Keratinocyte (primary cell): Measurements from ENCODE around the gene VPREB1. TPM values are rescaled to one million over a fixed set of nuclear protein-coding genes. Genes with fewer than 3 reads are reported as not detected.

Experiments
- DNase-seq: peaks from one replicate; pipeline ENCODE4 v3.0.0-alpha.2; 2011; ENCODE audit warnings: low read depth, missing footprints, low spot score
- FAIRE-seq: peaks from 2 replicates; lab custom pipeline; 2011; peaks lifted over from hg19 to GRCh38; lab: Jason Lieb, UNC
- H2AFZ ChIP-seq: 2 replicates; pipeline ENCODE4 v1.6.0; 2012; ENCODE audit warnings: low read length, control low read depth, inconsistent platforms; ENCODE audit not compliant: control insufficient read depth
- H3K27ac ChIP-seq: 2 replicates; pipeline ENCODE4 v1.5.1; 2011; ENCODE audit warnings: low read length; ENCODE audit not compliant: control insufficient read depth, insufficient read depth
- H3K27me3 ChIP-seq: 3 replicates; pipeline ENCODE4 v1.6.0; 2011; ENCODE audit warnings: low read length; ENCODE audit not compliant: control insufficient read depth, insufficient read depth; ENCODE audit errors: extremely low read depth
- H3K36me3 ChIP-seq, 2 experiments: 2 replicates in 1 of 2; 3 replicates in 1 of 2; pipeline ENCODE4 v1.5.1; 2011; ENCODE audit warnings: low read length in 2 of 2, mild to moderate bottlenecking in 1 of 2; ENCODE audit not compliant: control insufficient read depth in 2 of 2, insufficient read depth in 2 of 2; ENCODE audit errors: extremely low read depth in 1 of 2
- H3K4me1 ChIP-seq: 3 replicates; pipeline ENCODE4 v1.5.1; 2011; ENCODE audit warnings: low read length; ENCODE audit not compliant: control insufficient read depth, insufficient read depth; ENCODE audit errors: extremely low read depth
- H3K4me2 ChIP-seq: 3 replicates; pipeline ENCODE4 v1.6.0; 2011; ENCODE audit warnings: low read depth, low read length; ENCODE audit not compliant: control insufficient read depth, insufficient read depth; ENCODE audit errors: extremely low read depth
- H3K4me3 ChIP-seq, 3 experiments: fragments of 200-600 bp in 1 of 3; sonication (generic) in 1 of 3; 2 replicates in 2 of 3; 3 replicates in 1 of 3; pipeline ENCODE4 v1.5.1; 2011 to 2016; ENCODE audit warnings: low read length in 3 of 3, mild to moderate bottlenecking in 3 of 3, control low read depth in 2 of 3, inconsistent platforms in 1 of 3, low read depth in 1 of 3, mixed read lengths in 1 of 3, mixed run types in 1 of 3, moderate library complexity in 1 of 3; ENCODE audit not compliant: control insufficient read depth in 2 of 3, insufficient read depth in 2 of 3; ENCODE audit errors: extremely low read depth in 1 of 3
- H3K79me2 ChIP-seq: 2 replicates; pipeline ENCODE4 v1.6.0; 2012; ENCODE audit warnings: low read length; ENCODE audit not compliant: control insufficient read depth, insufficient read depth
- H3K9ac ChIP-seq: 3 replicates; pipeline ENCODE4 v1.6.0; 2011; ENCODE audit warnings: low read length; ENCODE audit not compliant: control insufficient read depth, insufficient read depth; ENCODE audit errors: extremely low read depth
- H3K9me1 ChIP-seq: 3 replicates; pipeline ENCODE4 v1.6.0; 2011; ENCODE audit warnings: low read length; ENCODE audit not compliant: control insufficient read depth, insufficient read depth; ENCODE audit errors: extremely low read depth
- H3K9me3 ChIP-seq: 2 replicates; pipeline ENCODE4 v1.5.1; 2012; ENCODE audit warnings: low read depth, low read length; ENCODE audit not compliant: control insufficient read depth
- H4K20me1 ChIP-seq: 3 replicates; pipeline ENCODE4 v1.6.0; 2011; ENCODE audit warnings: low read length; ENCODE audit not compliant: control insufficient read depth, insufficient read depth; ENCODE audit errors: extremely low read depth
- EZH2 ChIP-seq: IDR thresholded peaks from one replicate; pipeline ENCODE4 v1.6.1; 2012; ENCODE audit warnings: inconsistent platforms, mild to moderate bottlenecking, low read length, moderate library complexity
- dilution Hi-C: fragments of 300-500 bp; cut with MboI; formaldehyde crosslinking; loops from one replicate; pipeline ENCODE4 v1.7.0; 2020; ENCODE audit warnings: low sequenced_read_pairs; ENCODE audit not compliant: extremely low pct_ligation_motif_present
- polyA minus RNA-seq, 3 experiments: library from RNA; depleted of rRNA, polyadenylated mRNA; stranded (reverse); fragments of >200 nt; gene quantifications; 1 replicate in 1 of 3; 2 replicates in 1 of 3; 3 replicates in 1 of 3; pipeline ENCODE4 v1.2.3, GENCODE V29; 2011
- polyA plus RNA-seq, 5 experiments: library from polyadenylated mRNA; depleted of rRNA in 3 of 5; stranded (reverse) in 3 of 5; stranded (forward) in 1 of 5; unstranded in 1 of 5; fragments of >200 nt; gene quantifications; 1 replicate in 1 of 5; 2 replicates in 3 of 5; 3 replicates in 1 of 5; pipeline versions ENCODE4 v1.2.1 to v1.2.3, GENCODE V29; 2011 to 2012; ENCODE audit warnings: missing spikeins in 2 of 5, low read depth in 1 of 5, low replicate concordance in 1 of 5
- TF ChIP-seq, protein P1 (sequence below), 3 experiments: IDR thresholded peaks in 1 of 3; conservative IDR thresholded peaks in 1 of 3; optimal IDR thresholded peaks in 1 of 3; 2 replicates in 2 of 3; 3 replicates in 1 of 3; pipeline versions ENCODE3 to v1.5.1; 2011; ENCODE audit warnings: low read length in 3 of 3, mild to moderate bottlenecking in 3 of 3, moderate library complexity in 2 of 3, control low read depth in 1 of 3, inconsistent platforms in 1 of 3; ENCODE audit not compliant: insufficient read depth in 2 of 3; ENCODE audit errors: extremely low read depth in 1 of 3

The VPREB1 gene, protein sequence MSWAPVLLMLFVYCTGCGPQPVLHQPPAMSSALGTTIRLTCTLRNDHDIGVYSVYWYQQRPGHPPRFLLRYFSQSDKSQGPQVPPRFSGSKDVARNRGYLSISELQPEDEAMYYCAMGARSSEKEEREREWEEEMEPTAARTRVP
- not detected in 3 replicates for polyA plus RNA-seq
- polyA plus RNA-seq (2011; ENCODE audit: low read depth), result not detected
- not detected in 2 replicates for polyA plus RNA-seq (2011; cell fraction: cytosol; rRNA removed)
- not detected in 2 replicates for polyA plus RNA-seq (2011; cell fraction: nucleus; rRNA removed)
- not detected in 2 replicates for polyA plus RNA-seq (2012; ENCODE audit: low replicate concordance)
- not detected in 3 replicates for polyA minus RNA-seq
- not detected for polyA minus RNA-seq (2011; cell fraction: cytosol; rRNA and poly(A)+ RNA removed)
- not detected in 2 replicates for polyA minus RNA-seq (2011; cell fraction: nucleus; rRNA and poly(A)+ RNA removed)

DNA sequence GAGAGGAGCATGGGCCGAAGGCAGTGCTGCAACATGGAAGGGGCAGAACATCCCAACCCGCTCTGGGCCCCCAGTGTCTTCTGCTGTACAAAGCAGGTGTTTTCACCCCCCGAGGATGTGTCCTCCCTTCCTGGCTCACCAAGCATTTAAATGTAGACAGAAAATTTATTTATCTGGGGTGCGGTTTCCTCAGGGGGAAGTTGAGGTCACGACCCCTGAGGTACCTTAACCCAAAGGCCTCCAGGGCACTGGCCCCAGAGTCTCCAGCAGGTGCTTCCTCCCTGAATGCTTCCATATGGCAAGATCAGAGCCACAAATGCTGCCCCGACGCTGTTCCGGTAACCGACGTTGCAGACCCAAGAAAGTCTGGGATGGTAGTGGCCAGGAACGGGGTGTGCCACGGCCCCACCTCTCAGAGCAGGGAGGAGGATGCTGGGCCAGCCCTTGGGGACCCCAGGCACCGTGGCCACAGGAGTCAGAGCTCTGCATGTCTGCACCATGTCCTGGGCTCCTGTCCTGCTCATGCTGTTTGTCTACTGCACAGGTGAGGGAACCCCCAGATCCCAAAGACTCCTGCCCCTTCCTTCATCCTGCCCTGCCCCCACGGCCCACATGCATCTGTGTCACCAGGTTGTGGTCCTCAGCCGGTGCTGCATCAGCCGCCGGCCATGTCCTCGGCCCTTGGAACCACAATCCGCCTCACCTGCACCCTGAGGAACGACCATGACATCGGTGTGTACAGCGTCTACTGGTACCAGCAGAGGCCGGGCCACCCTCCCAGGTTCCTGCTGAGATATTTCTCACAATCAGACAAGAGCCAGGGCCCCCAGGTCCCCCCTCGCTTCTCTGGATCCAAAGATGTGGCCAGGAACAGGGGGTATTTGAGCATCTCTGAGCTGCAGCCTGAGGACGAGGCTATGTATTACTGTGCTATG is at the start of gene VPREB1:
VPREB1 (plus strand) TSS at position 471 of the 935 bp plus-strand sequence; CDS start at position 499, 28 bp downstream.
- peaks cover 16% of the 10 kb centered on the region for H3K27me3 ChIP-seq
- H4K20me1 ChIP-seq, result no peaks in the 10 kb centered on the region
- H3K27ac ChIP-seq, result no peak within 1 kb of the TSS
- DNase-seq, result no peak
- no peak within 1 kb of the TSS for H3K9ac ChIP-seq
- FAIRE-seq, result no peak
- H3K4me1 ChIP-seq, result no peaks in the 10 kb centered on the region
- no peaks in the 10 kb centered on the region for H3K9me1 ChIP-seq
- dilution Hi-C loops, result no loop called here
- H3K79me2 ChIP-seq, result no peaks in the 10 kb centered on the region
- no peaks in the 10 kb centered on the region for H3K36me3 ChIP-seq
- TF ChIP-seq, protein P1, sequence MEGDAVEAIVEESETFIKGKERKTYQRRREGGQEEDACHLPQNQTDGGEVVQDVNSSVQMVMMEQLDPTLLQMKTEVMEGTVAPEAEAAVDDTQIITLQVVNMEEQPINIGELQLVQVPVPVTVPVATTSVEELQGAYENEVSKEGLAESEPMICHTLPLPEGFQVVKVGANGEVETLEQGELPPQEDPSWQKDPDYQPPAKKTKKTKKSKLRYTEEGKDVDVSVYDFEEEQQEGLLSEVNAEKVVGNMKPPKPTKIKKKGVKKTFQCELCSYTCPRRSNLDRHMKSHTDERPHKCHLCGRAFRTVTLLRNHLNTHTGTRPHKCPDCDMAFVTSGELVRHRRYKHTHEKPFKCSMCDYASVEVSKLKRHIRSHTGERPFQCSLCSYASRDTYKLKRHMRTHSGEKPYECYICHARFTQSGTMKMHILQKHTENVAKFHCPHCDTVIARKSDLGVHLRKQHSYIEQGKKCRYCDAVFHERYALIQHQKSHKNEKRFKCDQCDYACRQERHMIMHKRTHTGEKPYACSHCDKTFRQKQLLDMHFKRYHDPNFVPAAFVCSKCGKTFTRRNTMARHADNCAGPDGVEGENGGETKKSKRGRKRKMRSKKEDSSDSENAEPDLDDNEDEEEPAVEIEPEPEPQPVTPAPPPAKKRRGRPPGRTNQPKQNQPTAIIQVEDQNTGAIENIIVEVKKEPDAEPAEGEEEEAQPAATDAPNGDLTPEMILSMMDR (optimal IDR thresholded peaks at IDR 0.05 in 1 of 3, IDR thresholded peaks at IDR 0.05 in 1 of 3, conservative IDR thresholded peaks at IDR 0.05 in 1 of 3; ENCODE audit: extremely low read depth in 1 of 3, insufficient read depth in 2 of 3, low read length in 3 of 3), result no peak
- no peak for TF ChIP-seq EZH2
- no peaks in the 10 kb centered on the region for H3K9me3 ChIP-seq
- no peak within 1 kb of the TSS for H3K4me3 ChIP-seq
- H3K4me2 ChIP-seq, result no peak within 1 kb of the TSS
- H2AFZ ChIP-seq, result no peak within 1 kb of the TSS

DNA sequence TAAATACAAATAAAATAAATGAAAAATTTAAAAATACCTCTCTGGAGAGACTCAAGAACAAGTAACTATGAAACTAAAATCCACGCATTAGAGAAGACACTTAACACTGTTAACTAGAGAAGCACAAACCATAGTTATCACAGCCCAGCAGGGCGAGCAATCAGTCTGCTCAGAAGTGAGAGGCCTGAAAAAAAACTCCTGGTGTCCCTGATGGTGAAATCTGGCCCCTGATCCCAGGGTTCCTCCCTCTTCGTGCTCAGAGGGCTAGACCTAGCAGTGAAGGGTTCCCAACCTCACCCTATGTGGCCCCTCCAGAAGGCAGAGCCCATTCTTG is 49.7 kb upstream of the VPREB1 start:
- peaks cover 21% of the 10 kb centered on the region for H3K27me3 ChIP-seq
- no peaks in the 10 kb centered on the region for H3K36me3 ChIP-seq
- no peaks in the 10 kb centered on the region for H3K4me1 ChIP-seq
- dilution Hi-C loops, result no loop called here
- no peaks in the 10 kb centered on the region for H3K9me1 ChIP-seq
- no peak overlapping the region for H3K4me3 ChIP-seq
- H2AFZ ChIP-seq, result no peak overlapping the region
- FAIRE-seq (no peak), DNase-seq (no peak)
- no peaks in the 10 kb centered on the region for H3K79me2 ChIP-seq
- H3K27ac ChIP-seq, result no peak overlapping the region
- no peak overlapping the region for H3K9ac ChIP-seq
- TF ChIP-seq EZH2, result no peak
- TF ChIP-seq, protein P1 (optimal IDR thresholded peaks at IDR 0.05 in 1 of 3, IDR thresholded peaks at IDR 0.05 in 1 of 3, conservative IDR thresholded peaks at IDR 0.05 in 1 of 3; ENCODE audit: extremely low read depth in 1 of 3, insufficient read depth in 2 of 3, low read length in 3 of 3), result no peak
- no peaks in the 10 kb centered on the region for H3K9me3 ChIP-seq
- H4K20me1 ChIP-seq, result peaks cover 2% of the 10 kb centered on the region
- H3K4me2 ChIP-seq, result no peak overlapping the region
